Mesothelial cell of epicardium (in vitro differentiated cells): ENCODE measurements around the gene IL13RA1. TPM values are rescaled to one million over a fixed set of nuclear protein-coding genes. Genes with fewer than 3 reads are reported as not detected.

Experiments used
- DNase-seq, 2 experiments: peaks; one replicate each; pipeline ENCODE4 v3.0.0; 2021; ENCODE audit warnings: low spot score in 2 of 2; ENCODE audit not compliant: unreplicated experiment in 2 of 2
- H3K27ac Mint-ChIP-seq: 2 replicates; pipeline ENCODE4 v1.8.0; 2021; ENCODE audit warnings: mixed read lengths
- H3K27me3 Mint-ChIP-seq: 2 replicates; pipeline ENCODE4 v1.8.0; 2021; ENCODE audit warnings: low read depth, mixed read lengths
- H3K36me3 Mint-ChIP-seq: 2 replicates; pipeline ENCODE4 v1.8.0; 2021; ENCODE audit warnings: mixed read lengths
- H3K4me1 Mint-ChIP-seq: 2 replicates; pipeline ENCODE4 v1.8.0; 2021; ENCODE audit warnings: mixed read lengths
- H3K4me3 Mint-ChIP-seq: 2 replicates; pipeline ENCODE4 v1.8.0; 2021; ENCODE audit warnings: mild to moderate bottlenecking, moderate library complexity, mixed read lengths
- H3K9me3 Mint-ChIP-seq: 2 replicates; pipeline ENCODE4 v1.8.0; 2021; ENCODE audit warnings: mixed read lengths
- total RNA-seq: library from RNA; stranded (reverse); gene quantifications from 3 replicates; pipeline ENCODE4 v1.2.1, GENCODE V29; 2021
- TF ChIP-seq, protein P1 (sequence below): fragments of 200-600 bp; sonication (generic); IDR thresholded peaks from one replicate; pipeline ENCODE4 v1.5.0; 2021; ENCODE audit warnings: antibody characterized with exemption; ENCODE audit not compliant: unreplicated experiment

IL13RA1 gene
- total RNA-seq, result 24.3 to 24.7 TPM (median 24.5 TPM) in 3 replicates

DNA sequence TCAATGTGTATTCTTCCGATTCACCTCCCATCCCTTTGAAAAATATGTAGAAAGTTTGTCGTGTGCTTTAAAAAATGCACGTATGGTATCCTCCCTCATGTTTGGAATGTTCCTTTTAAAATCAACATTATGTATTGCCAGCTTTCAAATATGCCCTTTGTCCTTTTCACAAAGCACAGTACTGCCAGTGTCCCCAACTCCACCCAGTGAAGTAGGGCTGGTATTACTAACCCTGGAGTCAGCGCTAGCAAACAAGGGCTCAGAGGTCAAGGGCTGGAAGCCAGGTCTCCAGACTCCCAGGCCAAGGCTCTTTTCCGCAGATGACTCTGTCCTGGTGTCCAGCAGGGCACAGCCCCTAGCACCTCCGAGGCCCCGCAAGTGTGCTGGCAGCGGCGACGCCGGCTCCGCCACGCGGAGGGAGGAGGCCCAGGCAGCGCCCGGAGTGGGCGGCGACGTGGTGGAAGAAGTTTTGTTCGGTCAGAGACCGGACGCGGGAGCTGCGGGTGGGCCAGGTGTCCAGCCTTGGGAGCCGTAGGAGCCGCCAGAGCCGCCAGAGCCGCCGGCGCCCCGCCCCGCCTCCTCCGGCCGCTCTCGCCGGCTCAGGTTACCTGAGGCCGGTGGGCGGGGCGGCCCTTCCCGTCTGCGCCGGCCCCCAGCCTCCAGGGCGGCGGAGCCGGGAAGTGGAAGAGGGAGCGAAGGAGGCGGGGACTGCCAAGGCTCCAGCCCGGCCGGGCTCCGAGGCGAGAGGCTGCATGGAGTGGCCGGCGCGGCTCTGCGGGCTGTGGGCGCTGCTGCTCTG lies at the start of gene IL13RA1:
IL13RA1 (plus strand) TSS at position 720 of the 799 bp plus-strand sequence; CDS start at position 753, 33 bp downstream.
- Mint-ChIP-seq H3K27ac (peak within 1 kb of the TSS; percentile 43), H3K4me3 (peak within 1 kb of the TSS; percentile 74), H3K9me3 (peaks cover 17% of the 10 kb centered on the region), H3K36me3 (no peaks in the 10 kb centered on the region), H3K4me1 (peaks cover 17% of the 10 kb centered on the region), H3K27me3 (no peaks in the 10 kb centered on the region)
- TF ChIP-seq, protein P1, sequence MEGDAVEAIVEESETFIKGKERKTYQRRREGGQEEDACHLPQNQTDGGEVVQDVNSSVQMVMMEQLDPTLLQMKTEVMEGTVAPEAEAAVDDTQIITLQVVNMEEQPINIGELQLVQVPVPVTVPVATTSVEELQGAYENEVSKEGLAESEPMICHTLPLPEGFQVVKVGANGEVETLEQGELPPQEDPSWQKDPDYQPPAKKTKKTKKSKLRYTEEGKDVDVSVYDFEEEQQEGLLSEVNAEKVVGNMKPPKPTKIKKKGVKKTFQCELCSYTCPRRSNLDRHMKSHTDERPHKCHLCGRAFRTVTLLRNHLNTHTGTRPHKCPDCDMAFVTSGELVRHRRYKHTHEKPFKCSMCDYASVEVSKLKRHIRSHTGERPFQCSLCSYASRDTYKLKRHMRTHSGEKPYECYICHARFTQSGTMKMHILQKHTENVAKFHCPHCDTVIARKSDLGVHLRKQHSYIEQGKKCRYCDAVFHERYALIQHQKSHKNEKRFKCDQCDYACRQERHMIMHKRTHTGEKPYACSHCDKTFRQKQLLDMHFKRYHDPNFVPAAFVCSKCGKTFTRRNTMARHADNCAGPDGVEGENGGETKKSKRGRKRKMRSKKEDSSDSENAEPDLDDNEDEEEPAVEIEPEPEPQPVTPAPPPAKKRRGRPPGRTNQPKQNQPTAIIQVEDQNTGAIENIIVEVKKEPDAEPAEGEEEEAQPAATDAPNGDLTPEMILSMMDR, result no peak
- DNase-seq, result peak; percentile 70 to 82

DNA sequence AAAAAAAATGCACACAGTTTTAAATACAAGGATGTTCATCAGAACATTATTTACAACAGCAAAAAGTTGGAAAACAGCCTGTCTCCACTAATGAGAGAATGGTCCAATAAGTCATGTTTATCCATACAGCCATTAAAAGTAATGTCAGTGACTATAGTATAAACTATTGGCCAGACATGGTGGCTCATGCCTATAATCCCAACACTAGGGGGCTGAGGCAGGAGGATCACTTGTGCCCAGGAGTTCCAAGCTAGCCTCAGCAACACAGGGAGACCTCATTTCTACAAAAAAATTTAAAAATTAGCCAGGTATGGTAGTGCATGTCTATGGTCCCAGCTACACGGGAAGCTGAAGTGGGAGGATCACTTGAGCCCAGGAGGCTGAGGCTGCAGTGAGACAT lies 48.1 kb upstream of the IL13RA1 start:
- no peaks in the 10 kb centered on the region for H3K4me1 Mint-ChIP-seq
- TF ChIP-seq, protein P1, result no peak
- DNase-seq, result no peak
- peaks cover 14% of the 10 kb centered on the region for H3K9me3 Mint-ChIP-seq
- H3K36me3 Mint-ChIP-seq, result peaks cover 10% of the 10 kb centered on the region
- H3K4me3 Mint-ChIP-seq, result no peak overlapping the region
- no peak overlapping the region for H3K27ac Mint-ChIP-seq
- H3K27me3 Mint-ChIP-seq, result no peaks in the 10 kb centered on the region

DNA sequence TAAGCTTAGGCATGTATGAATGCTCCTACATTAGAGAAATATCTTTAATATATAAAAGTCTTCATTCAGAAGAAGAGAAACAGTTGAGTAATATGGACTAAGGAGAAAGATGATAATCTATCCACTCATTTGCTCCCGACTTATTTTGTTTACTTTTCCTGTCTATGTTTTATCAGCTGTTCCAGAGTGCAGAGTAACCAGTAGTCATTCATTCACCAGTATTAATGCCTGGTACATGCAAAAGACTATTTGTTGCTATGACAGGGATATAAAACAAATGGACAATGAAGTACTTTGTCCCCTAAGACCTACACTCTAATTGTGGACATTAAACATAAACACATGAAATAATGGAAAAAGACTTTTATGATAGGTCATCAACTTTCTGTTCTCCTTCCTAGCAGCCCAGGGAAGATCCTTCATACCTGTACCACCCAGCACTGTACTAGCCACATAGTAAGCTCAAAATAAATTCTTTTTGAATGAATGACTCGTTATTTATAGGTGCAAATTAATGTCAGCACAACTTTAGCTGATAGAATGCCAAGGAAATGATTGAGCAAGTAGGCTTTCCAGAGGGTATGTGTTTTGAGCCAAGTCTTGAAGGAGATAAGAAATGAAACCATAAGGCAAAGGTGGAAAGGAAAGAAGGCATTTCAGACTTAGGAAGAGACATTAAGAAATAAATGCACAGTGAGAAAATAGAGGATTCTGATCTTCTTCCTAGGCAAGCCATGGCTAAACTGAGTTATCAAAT lies 45.0 kb upstream of the IL13RA1 start:
- Mint-ChIP-seq H3K36me3 (peaks cover 10% of the 10 kb centered on the region), H3K9me3 (peaks cover 15% of the 10 kb centered on the region), H3K27ac (no peak overlapping the region), H3K4me3 (no peak overlapping the region), H3K4me1 (peaks cover 6% of the 10 kb centered on the region), H3K27me3 (no peaks in the 10 kb centered on the region)
- TF ChIP-seq, protein P1, result no peak
- DNase-seq, result no peak

DNA sequence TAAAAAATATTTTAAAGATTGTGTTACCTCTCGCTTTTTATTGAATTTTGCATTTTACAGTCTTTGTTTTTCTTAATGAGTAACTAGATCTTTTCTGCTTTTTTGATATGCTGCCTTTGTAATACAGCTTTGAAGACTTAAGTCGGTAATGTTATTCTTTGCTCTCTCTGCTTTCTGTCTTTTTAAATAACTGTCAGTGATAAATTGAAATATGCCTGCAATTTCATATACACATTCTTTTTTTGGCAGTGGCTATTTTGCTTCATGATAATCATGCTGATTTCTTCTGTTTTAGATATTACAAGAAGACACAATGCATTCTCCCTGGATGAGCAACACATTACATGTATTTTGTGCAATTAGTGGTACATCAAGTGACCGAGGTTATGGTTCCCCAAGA lies 42.0 kb upstream of the IL13RA1 start:
- Mint-ChIP-seq H3K4me1 (peaks cover 6% of the 10 kb centered on the region), H3K9me3 (peaks cover 23% of the 10 kb centered on the region), H3K36me3 (peaks cover 20% of the 10 kb centered on the region), H3K4me3 (no peak overlapping the region), H3K27me3 (no peaks in the 10 kb centered on the region), H3K27ac (no peak overlapping the region)
- DNase-seq, result no peak
- TF ChIP-seq, protein P1, result no peak

DNA sequence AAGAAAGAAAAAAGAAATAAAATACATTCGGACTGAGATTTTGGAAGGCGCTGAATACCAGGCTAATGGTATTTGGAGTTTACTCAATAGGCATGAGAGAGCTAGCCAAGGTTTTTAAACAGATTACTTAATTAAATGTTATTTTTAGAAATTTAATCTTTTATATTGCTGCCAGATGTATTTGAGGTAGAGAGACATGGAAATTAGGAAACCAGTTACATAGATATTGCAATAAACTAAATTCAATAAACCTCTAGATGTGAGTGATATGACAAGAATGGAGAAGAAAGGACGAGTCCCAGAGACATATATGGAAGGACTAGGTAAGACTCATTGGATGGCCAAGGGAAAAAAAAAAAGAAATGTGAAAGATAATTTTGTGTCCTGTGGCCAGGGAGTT lies 38.5 kb upstream of the IL13RA1 start:
- Mint-ChIP-seq H3K27me3 (no peaks in the 10 kb centered on the region), H3K36me3 (peaks cover 23% of the 10 kb centered on the region), H3K4me3 (no peak overlapping the region), H3K9me3 (peaks cover 26% of the 10 kb centered on the region), H3K4me1 (peaks cover 6% of the 10 kb centered on the region), H3K27ac (no peak overlapping the region)
- TF ChIP-seq, protein P1, result no peak
- no peak for DNase-seq
